HG03175 (cell line): ENCODE data around the gene PROKR2.

Experiments used
- ATAC-seq: cut with Tn5 transposase; IDR thresholded peaks from one replicate; pipeline ENCODE4 v1.9.1; 2021; ENCODE audit warnings: mild to moderate bottlenecking, moderate library complexity; ENCODE audit not compliant: unreplicated experiment

Gene PROKR2

GRCh38 chr20:5316188-5317158 lies at the start of gene PROKR2:
TSS of gene PROKR2 (minus strand) at chr20:5316954. CDS start at chr20:5314369, 2,585 bp downstream.
- no peak for ATAC-seq

GRCh38 chr20:5364997-5365597 lies 48.3 kb upstream of the PROKR2 start:
- no peak for ATAC-seq

GRCh38 chr20:5364136-5364821 lies 47.5 kb upstream of the PROKR2 start:
- ATAC-seq = no peak

GRCh38 chr20:5362771-5363170 lies 46.0 kb upstream of the PROKR2 start:
- no peak for ATAC-seq

GRCh38 chr20:5361176-5361575 lies 44.4 kb upstream of the PROKR2 start:
- no peak for ATAC-seq

GRCh38 chr20:5357946-5358345 lies 41.2 kb upstream of the PROKR2 start:
- ATAC-seq = no peak

- ATAC-seq = no peak
These were observed 40.2 kb upstream of the PROKR2 start for GRCh38 chr20:5356941-5357340.

- no peak for ATAC-seq
These were observed 38.1 kb upstream of the PROKR2 start for GRCh38 chr20:5354901-5355300.

- no peak for ATAC-seq
These were observed 37.1 kb upstream of the PROKR2 start for GRCh38 chr20:5353624-5354496.

- ATAC-seq = no peak
These were observed 32.7 kb upstream of the PROKR2 start for GRCh38 chr20:5349448-5349847.

- no peak for ATAC-seq
These were observed 25.3 kb upstream of the PROKR2 start for GRCh38 chr20:5342021-5342420.

GRCh38 chr20:5331340-5331739 lies 14.6 kb upstream of the PROKR2 start:
- ATAC-seq = no peak

- no peak for ATAC-seq
These were observed 11.5 kb upstream of the PROKR2 start for GRCh38 chr20:5328268-5328667.

GRCh38 chr20:5327356-5327755 lies 10.6 kb upstream of the PROKR2 start:
- no peak for ATAC-seq

- ATAC-seq = no peak
These were observed 957 bp downstream of the PROKR2 start for GRCh38 chr20:5315807-5316187.

GRCh38 chr20:5313916-5314315 lies 2.8 kb downstream of the PROKR2 start:
- ATAC-seq = no peak

GRCh38 chr20:5312518-5312917 lies 4.2 kb downstream of the PROKR2 start:
- no peak for ATAC-seq

- ATAC-seq = no peak
These were observed 6.8 kb downstream of the PROKR2 start for GRCh38 chr20:5309971-5310370.

GRCh38 chr20:5298811-5299210 lies 17.9 kb downstream of the PROKR2 start:
- no peak for ATAC-seq

- no peak for ATAC-seq
These were observed 19.3 kb downstream of the PROKR2 start for GRCh38 chr20:5297280-5298004.
